Left lung (tissue), 10 donors: ENCODE data around the gene PIP4K2A. TPM values are rescaled to one million over a fixed set of nuclear protein-coding genes. Genes with fewer than 3 reads are reported as not detected.

Source experiments
- ATAC-seq: fragments of 200-7000 bp; cut with Tn5 transposase; one replicate; pipeline ENCODE4 v1.9.1; 2020; ENCODE audit warnings: moderate library complexity
- DNase-seq, 4 donors: peaks; one replicate each; pipeline ENCODE4 v3.0.0-alpha.2; 2013 to 2020
- H3K27ac ChIP-seq, 2 donors: fragments of 200-600 bp; sonication (generic) in 1 of 2; one replicate each; pipeline versions ENCODE4 v1.5.0 to v1.8.0; 2020 to 2021
- H3K27me3 ChIP-seq, 2 donors: fragments of 200-600 bp; sonication (generic) in 1 of 2; one replicate each; pipeline versions ENCODE4 v1.5.0 to v1.8.0; 2020 to 2021
- H3K36me3 ChIP-seq, 2 donors: fragments of 200-600 bp; sonication (generic) in 1 of 2; one replicate each; pipeline versions ENCODE4 v1.5.0 to v1.8.0; 2020 to 2021
- H3K4me1 ChIP-seq, 2 donors: fragments of 200-600 bp; one replicate each; pipeline ENCODE4 v1.8.0; 2021
- H3K4me3 ChIP-seq, 2 donors: fragments of 200-600 bp; sonication (generic) in 1 of 2; one replicate each; pipeline versions ENCODE4 v1.5.0 to v1.8.0; 2020 to 2021; ENCODE audit warnings: mild to moderate bottlenecking in 1 of 2
- H3K9me3 ChIP-seq, 2 donors: fragments of 200-600 bp; sonication (generic) in 1 of 2; one replicate each; pipeline versions ENCODE4 v1.5.0 to v1.8.0; 2020 to 2021
- CTCF ChIP-seq, 2 donors: fragments of 200-600 bp; sonication (generic) in 1 of 2; IDR thresholded peaks; one replicate each; pipeline versions ENCODE4 v1.5.0 to v1.8.0; 2021; ENCODE audit warnings: antibody characterized with exemption in 2 of 2
- intact Hi-C, 2 donors: fragments of 100-400 bp; cut with DNase I; formaldehyde crosslinking; loops; one replicate each; pipeline versions ENCODE4 v1.11.2 to v1.14.2; 2022
- polyA plus RNA-seq, 6 donors: library from polyadenylated mRNA; unstranded; fragments of 120-200 nt; gene quantifications; one replicate each; pipeline ENCODE4 v1.2.1, GENCODE V29; 2013; ENCODE audit not compliant: insufficient read length in 6 of 6
- total RNA-seq, 2 donors: library from RNA; stranded (reverse); fragmentation: NEBNext Ultra II Directional; extraction: Animal tissue kit (Norgen Biotek cat#: 25700); gene quantifications; one replicate each; pipeline ENCODE4 v1.2.1, GENCODE V29; 2021
- donor health status: DM: no; HTN: yes; CAD: no.
- donor health status: DM: no; HTN: no; CAD: no.

PIP4K2A gene
- total and polyA plus RNA-seq, 8 donors = 24.9 to 53.8 (median 29.5) TPM

- H3K27ac ChIP-seq = no peak overlapping the region
- no peak for DNase-seq
- no peak for ATAC-seq
- H3K4me3 ChIP-seq = no peak overlapping the region
- peaks cover 0 to 38% of the 10 kb centered on the region in 2 donors for H3K36me3 ChIP-seq
- no peaks in the 10 kb centered on the region for H3K9me3 ChIP-seq
- TF ChIP-seq CTCF (IDR thresholded peaks at IDR 0.05) = no peak
- intact Hi-C loops = no loop called here
- H3K27me3 ChIP-seq = no peaks in the 10 kb centered on the region
- H3K4me1 ChIP-seq = peaks cover 0 to 10% of the 10 kb centered on the region in 2 donors
These were observed 134.6 kb downstream of the PIP4K2A start for GRCh38 chr10:22579826-22580225.

- no peaks in the 10 kb centered on the region for H3K27me3 ChIP-seq
- H3K9me3 ChIP-seq = no peaks in the 10 kb centered on the region
- H3K36me3 ChIP-seq = peaks cover 0 to 45% of the 10 kb centered on the region in 2 donors
- peak overlapping the region in 1 of 2 donors; percentile 26 for H3K27ac ChIP-seq
- peaks cover 0 to 2% of the 10 kb centered on the region in 2 donors for H3K4me1 ChIP-seq
- DNase-seq (no peak), ATAC-seq (peak; percentile 36)
- intact Hi-C loops = no loop called here
- H3K4me3 ChIP-seq = no peak overlapping the region
- TF ChIP-seq CTCF (IDR thresholded peaks at IDR 0.05) = peak in 1 of 2 donors; percentile 33
These were observed 140.4 kb downstream of the PIP4K2A start for GRCh38 chr10:22573820-22574569.

GRCh38 chr10:22570733-22571430, 143.5 kb downstream of the PIP4K2A start:
- no peak overlapping the region for H3K27ac ChIP-seq
- H3K4me3 ChIP-seq = no peak overlapping the region
- H3K36me3 ChIP-seq = peaks cover 0 to 49% of the 10 kb centered on the region in 2 donors
- intact Hi-C loops = no loop called here
- no peak for TF ChIP-seq CTCF (IDR thresholded peaks at IDR 0.05)
- ATAC-seq (no peak), DNase-seq (no peak)
- no peaks in the 10 kb centered on the region for H3K27me3 ChIP-seq
- H3K4me1 ChIP-seq = peaks cover 0 to 3% of the 10 kb centered on the region in 2 donors
- no peaks in the 10 kb centered on the region for H3K9me3 ChIP-seq

- Histone ChIP-seq H3K4me1 (peaks cover 0 to 3% of the 10 kb centered on the region in 2 donors), H3K36me3 (peaks cover 0 to 49% of the 10 kb centered on the region in 2 donors), H3K4me3 (no peak overlapping the region), H3K27ac (no peak overlapping the region), H3K9me3 (no peaks in the 10 kb centered on the region), H3K27me3 (no peaks in the 10 kb centered on the region)
- DNase-seq (no peak), ATAC-seq (no peak)
- intact Hi-C loops = no loop called here
- TF ChIP-seq CTCF (IDR thresholded peaks at IDR 0.05) = no peak
These were observed 144.1 kb downstream of the PIP4K2A start for GRCh38 chr10:22570234-22570633.

- TF ChIP-seq CTCF (IDR thresholded peaks at IDR 0.05) = no peak
- H3K27me3 ChIP-seq = no peaks in the 10 kb centered on the region
- no peak overlapping the region for H3K4me3 ChIP-seq
- DNase-seq (no peak), ATAC-seq (no peak)
- peaks cover 0 to 3% of the 10 kb centered on the region in 2 donors for H3K4me1 ChIP-seq
- H3K27ac ChIP-seq = peak overlapping the region in 1 of 2 donors; percentile 0
- H3K36me3 ChIP-seq = peaks cover 0 to 61% of the 10 kb centered on the region in 2 donors
- H3K9me3 ChIP-seq = no peaks in the 10 kb centered on the region
- intact Hi-C loops = loop anchor here in 1 of 2 donors (10.0 kb wide), 1 partner anchor 416 kb away; no protein-coding TSS in a partner anchor
These were observed 145.4 kb downstream of the PIP4K2A start for GRCh38 chr10:22568928-22569327.
